Measurements from ENCODE around the gene OR14C36. TPM values are rescaled to one million over a fixed set of nuclear protein-coding genes. Genes with fewer than 3 reads are reported as not detected.
"Not testable (repeated sequence)": the region's sequence is repeated elsewhere in the genome, so short reads cannot be mapped to it uniquely, and the experiment has no call there.

OR14C36 gene
- total RNA-seq, 1 experiment from 2014 or later, result not detected

- Histone ChIP-seq H2BK15ac (ENCODE audit: low read depth, low read length) (no peak overlapping the region), H4K91ac (ENCODE audit: insufficient read length, low read depth, low read length) (no peak overlapping the region), H3K79me2 (ENCODE audit: insufficient read depth, low read length) (no peaks in the 10 kb centered on the region), H3K56ac (ENCODE audit: insufficient read length, low read depth, low read length) (no peak overlapping the region), H2AK5ac (ENCODE audit: insufficient read length, low read length) (no peak overlapping the region), H3K4me2 (ENCODE audit: insufficient read depth, insufficient read length, low read length) (no peak overlapping the region), H3K27ac (ENCODE audit: insufficient read length, low read depth, low read length) (no peak overlapping the region), H3K18ac (ENCODE audit: insufficient read length, low read depth, low read length) (no peak overlapping the region), H3T11ph (ENCODE audit: low read length) (no peak overlapping the region), H3K9ac (ENCODE audit: extremely low read depth, insufficient read length, low read length) (no peak overlapping the region), H3K9me3 (ENCODE audit: control insufficient read depth, low read depth, low read length) (peaks cover 45% of the 10 kb centered on the region), H3K79me1 (ENCODE audit: insufficient read depth, low read depth, low read length, poor library complexity, severe bottlenecking) (no peaks in the 10 kb centered on the region), H4K8ac (replicated peaks; ENCODE audit: insufficient read length, low read depth, low read length) (no peak overlapping the region), H2BK12ac (ENCODE audit: insufficient read length, low read depth, low read length) (no peak overlapping the region), H2AFZ (ENCODE audit: low read length) (no peak overlapping the region), H3K23ac (ENCODE audit: insufficient read length, low read depth, low read length) (no peak overlapping the region), H4K5ac (ENCODE audit: insufficient read length, low read depth, low read length) (no peak overlapping the region), H2BK20ac (ENCODE audit: low read depth, low read length, poor library complexity, severe bottlenecking) (no peak overlapping the region), H4K20me1 (ENCODE audit: control insufficient read depth, insufficient read depth, insufficient read length) (no peaks in the 10 kb centered on the region), H3K23me2 (ENCODE audit: insufficient read length, low read depth, low read length, poor library complexity, severe bottlenecking) (no peaks in the 10 kb centered on the region), H3K4ac (ENCODE audit: low read depth, low read length) (no peak overlapping the region), H2BK5ac (ENCODE audit: insufficient read length, low read length) (no peak overlapping the region), H3K4me1 (ENCODE audit: insufficient read depth, low read length) (no peaks in the 10 kb centered on the region), H3K14ac (ENCODE audit: insufficient read depth, low read length) (no peak overlapping the region), H3K27me3 (ENCODE audit: insufficient read depth, low read length) (no peaks in the 10 kb centered on the region), H2BK120ac (ENCODE audit: low read depth, low read length, poor library complexity, severe bottlenecking) (no peak overlapping the region)
- Mint-ChIP-seq H3K27ac (no peak overlapping the region), H3K4me1 (no peaks in the 10 kb centered on the region), H3K27me3 (ENCODE audit: low read depth) (no peaks in the 10 kb centered on the region), H3K4me3 (no peak overlapping the region), H3K9me3 (peaks cover 73 to 80% of the 10 kb centered on the region in 2 experiments), H3K36me3 (ENCODE audit: insufficient read depth in 1 of 3, low read depth in 3 of 3) (peaks cover 0 to 28% (median 2%) of the 10 kb centered on the region in 3 experiments; a peak in 4 of 7 replicates)
- no peak for DNase-seq
- no CpG with 5 or more reads among the region's 19 CpGs for WGBS (ENCODE audit: extremely low coverage, insufficient read length, low lambda C conversion rate)
- TF ChIP-seq CTCF (conservative IDR thresholded peaks at IDR 0.05), result no peak
Observed at GRCh38 chr1:248306103-248306502, 42.5 kb upstream of the OR14C36 start.

- H3K79me1 ChIP-seq (ENCODE audit: insufficient read depth, low read depth, low read length, poor library complexity, severe bottlenecking); H2AK5ac ChIP-seq (ENCODE audit: insufficient read length, low read length): not testable (repeated sequence)
- peaks cover 75 to 83% of the 10 kb centered on the region in 2 experiments for H3K9me3 Mint-ChIP-seq
Observed at GRCh38 chr1:248306740-248307139, 41.8 kb upstream of the OR14C36 start.

More at GRCh38 chr1:248306740-248307139, 41.8 kb upstream of the OR14C36 start:
- not testable (repeated sequence) for DNase-seq; H2BK20ac ChIP-seq (ENCODE audit: low read depth, low read length, poor library complexity, severe bottlenecking); H3K27ac Mint-ChIP-seq; H4K5ac ChIP-seq (ENCODE audit: insufficient read length, low read depth, low read length); H2BK12ac ChIP-seq (ENCODE audit: insufficient read length, low read depth, low read length); H4K20me1 ChIP-seq (ENCODE audit: control insufficient read depth, insufficient read depth, insufficient read length); H3K79me2 ChIP-seq (ENCODE audit: insufficient read depth, low read length); H3K4me1 Mint-ChIP-seq; H4K91ac ChIP-seq (ENCODE audit: insufficient read length, low read depth, low read length); H3K23ac ChIP-seq (ENCODE audit: insufficient read length, low read depth, low read length); H3K27me3 ChIP-seq (ENCODE audit: insufficient read depth, low read length); H3K4ac ChIP-seq (ENCODE audit: low read depth, low read length); H4K8ac ChIP-seq (replicated peaks; ENCODE audit: insufficient read length, low read depth, low read length); H2BK120ac ChIP-seq (ENCODE audit: low read depth, low read length, poor library complexity, severe bottlenecking); H3K9ac ChIP-seq (ENCODE audit: extremely low read depth, insufficient read length, low read length); H3K4me2 ChIP-seq (ENCODE audit: insufficient read depth, insufficient read length, low read length); H3K56ac ChIP-seq (ENCODE audit: insufficient read length, low read depth, low read length); H3T11ph ChIP-seq (ENCODE audit: low read length); H3K23me2 ChIP-seq (ENCODE audit: insufficient read length, low read depth, low read length, poor library complexity, severe bottlenecking); H3K27ac ChIP-seq (ENCODE audit: insufficient read length, low read depth, low read length); H2BK5ac ChIP-seq (ENCODE audit: insufficient read length, low read length); H2AFZ ChIP-seq (ENCODE audit: low read length); H3K14ac ChIP-seq (ENCODE audit: insufficient read depth, low read length); H3K18ac ChIP-seq (ENCODE audit: insufficient read length, low read depth, low read length); H3K4me3 Mint-ChIP-seq; H3K4me1 ChIP-seq (ENCODE audit: insufficient read depth, low read length); H2BK15ac ChIP-seq (ENCODE audit: low read depth, low read length); H3K27me3 Mint-ChIP-seq (ENCODE audit: low read depth)
- peaks cover 0 to 28% (median 2%) of the 10 kb centered on the region in 3 experiments; a peak in 4 of 7 replicates for H3K36me3 Mint-ChIP-seq (ENCODE audit: insufficient read depth in 1 of 3, low read depth in 3 of 3)
- no CpG with 5 or more reads among the region's 15 CpGs for WGBS (ENCODE audit: extremely low coverage, insufficient read length, low lambda C conversion rate)
- peaks cover 39% of the 10 kb centered on the region for H3K9me3 ChIP-seq (ENCODE audit: control insufficient read depth, low read depth, low read length)
